HG02885 (cell line): Measurements from ENCODE around the gene CHD2.
"Not testable (repeated sequence)": the region's sequence is repeated elsewhere in the genome, so short reads cannot be mapped to it uniquely, and the experiment has no call there.

Experiments
- ATAC-seq: cut with Tn5 transposase; IDR thresholded peaks from one replicate; pipeline ENCODE4 v1.9.1; 2021; ENCODE audit warnings: mild to moderate bottlenecking; ENCODE audit not compliant: unreplicated experiment, poor library complexity

Gene CHD2

DNA sequence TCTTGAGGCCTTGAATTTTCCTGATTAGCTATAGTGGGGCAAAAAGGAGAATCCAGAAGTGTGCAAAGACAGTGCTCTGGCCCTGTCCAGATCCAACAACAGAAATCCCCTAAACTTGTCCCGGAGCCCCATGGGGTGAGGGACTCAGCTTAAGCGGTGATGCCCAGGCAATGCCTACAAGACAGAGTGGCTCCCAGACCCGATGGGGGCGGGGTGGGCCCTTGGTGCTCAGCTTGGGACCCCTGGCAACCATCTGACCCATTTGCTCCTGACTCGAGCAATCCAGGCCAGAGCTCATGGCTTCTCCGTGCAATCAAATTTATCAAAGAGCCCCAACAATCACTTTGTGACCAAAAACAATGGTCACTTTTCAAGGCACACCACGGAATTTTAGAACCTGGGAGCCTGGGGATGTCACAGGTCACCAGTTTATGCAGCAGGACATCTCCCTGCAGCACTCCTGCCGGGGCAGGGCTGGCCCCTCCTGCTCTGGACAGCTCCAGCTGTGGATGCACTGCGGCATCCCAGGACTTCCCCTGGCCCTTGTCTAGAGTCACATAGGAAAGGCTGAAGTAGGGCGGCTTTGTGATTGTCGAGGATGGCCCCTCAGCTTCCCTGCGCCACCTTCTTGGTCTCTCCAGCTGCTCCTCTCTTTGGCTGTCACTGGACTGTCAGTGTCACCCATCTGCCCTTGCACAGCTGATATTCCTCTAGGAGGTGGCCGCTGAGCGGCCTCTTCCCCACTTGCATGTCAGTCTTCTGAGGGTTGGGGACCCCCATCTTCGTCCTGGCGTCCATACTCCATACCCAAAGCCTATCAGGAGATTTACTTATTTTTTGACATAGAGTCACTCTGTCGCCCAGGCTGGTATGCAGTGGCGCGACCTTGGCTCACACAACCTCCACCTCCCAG lies 160.5 kb downstream of the CHD2 start:
- no peak for ATAC-seq

DNA sequence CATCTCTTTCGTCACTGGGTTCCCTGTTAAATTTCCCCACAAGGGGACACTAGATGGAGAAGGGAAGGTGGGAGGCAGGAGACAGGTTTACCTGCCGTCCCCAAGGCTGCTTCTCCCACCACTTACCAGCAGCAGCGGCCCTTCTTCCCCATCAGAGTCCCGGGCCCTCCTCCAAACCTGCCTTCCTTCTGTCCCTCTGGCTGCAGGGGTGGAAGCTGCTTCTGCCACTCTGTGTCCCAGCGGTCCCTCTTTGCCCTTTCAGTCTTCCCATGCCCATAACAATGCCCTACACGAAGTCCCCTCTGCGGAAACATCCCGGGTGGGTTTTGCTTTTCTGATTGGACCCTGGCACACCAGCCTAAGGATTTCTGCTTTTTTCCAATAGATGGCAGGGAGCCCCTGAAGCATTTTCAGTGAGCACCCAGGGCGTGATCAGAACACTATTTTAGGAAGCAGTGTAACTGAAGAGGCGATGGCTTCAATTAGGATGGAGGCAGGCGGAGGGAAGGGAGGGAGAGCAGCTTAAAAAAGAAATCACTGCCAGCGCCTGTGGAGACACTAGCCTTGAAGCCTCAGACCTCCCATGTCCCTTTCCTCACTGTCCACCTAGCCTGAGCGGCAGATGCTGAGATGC lies 162.6 kb downstream of the CHD2 start:
- ATAC-seq: not testable (repeated sequence)

DNA sequence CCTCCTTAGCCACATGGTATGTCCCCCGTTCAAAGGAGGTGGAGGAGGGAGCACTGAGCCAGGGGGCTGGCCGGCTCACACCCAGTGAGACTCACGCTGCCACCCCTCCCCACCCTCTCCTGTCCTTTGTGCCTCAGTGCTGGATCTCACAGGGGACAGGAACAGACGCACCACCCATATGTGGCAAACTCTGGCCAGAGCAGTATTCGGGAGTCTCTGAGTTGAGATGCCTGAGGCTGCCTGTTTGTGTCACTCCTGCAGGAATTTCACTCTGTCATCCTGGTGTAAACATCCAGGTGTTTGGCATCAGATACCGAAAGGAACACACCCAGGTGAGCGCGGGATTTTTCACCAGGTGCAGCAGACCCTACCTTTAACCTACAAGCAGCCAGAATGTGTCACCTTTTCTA lies 163.1 kb downstream of the CHD2 start:
- no peak for ATAC-seq

DNA sequence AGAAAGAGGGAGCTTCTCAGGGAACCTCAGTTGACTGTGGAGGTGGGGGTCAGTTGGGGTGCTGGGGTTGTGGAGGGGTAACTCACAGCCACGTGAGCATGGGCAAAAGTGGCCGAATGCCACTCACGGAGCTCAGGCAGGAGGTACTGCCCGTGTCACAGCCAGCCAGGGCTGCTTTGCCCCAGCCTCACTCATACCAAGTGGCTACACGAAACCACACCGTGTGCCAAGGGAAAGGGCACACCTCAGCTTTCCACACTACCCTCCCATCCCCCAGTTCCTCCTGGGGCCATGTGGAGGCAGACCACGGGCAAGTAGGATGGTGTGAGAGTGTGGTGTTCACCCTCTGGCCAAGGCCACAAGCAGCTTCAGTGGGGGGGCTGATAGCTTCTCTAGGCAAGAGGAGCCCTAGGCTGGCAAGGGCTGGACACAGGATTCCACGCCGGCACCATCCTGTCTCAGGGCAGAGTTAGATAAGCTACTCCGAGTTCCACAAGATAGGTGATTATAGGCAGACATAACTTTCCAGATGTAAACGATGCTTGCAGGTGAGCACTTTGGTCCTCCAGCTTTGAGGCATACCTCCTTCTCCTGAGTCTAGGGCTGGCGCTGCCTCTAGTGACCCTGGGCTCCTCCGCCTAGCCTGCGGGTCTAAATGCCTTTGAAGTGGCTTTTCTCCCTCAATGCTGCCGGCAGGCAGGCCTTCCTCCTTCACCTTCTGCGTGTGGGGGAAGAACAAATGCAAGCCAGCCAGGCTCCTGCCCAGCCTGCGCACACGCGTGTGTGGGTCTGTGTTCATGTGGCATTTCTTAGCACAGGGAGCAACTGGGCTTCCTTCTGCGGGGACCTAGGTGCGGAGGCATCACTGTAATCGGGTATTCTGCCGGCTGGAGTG lies 163.9 kb downstream of the CHD2 start:
- no peak for ATAC-seq

DNA sequence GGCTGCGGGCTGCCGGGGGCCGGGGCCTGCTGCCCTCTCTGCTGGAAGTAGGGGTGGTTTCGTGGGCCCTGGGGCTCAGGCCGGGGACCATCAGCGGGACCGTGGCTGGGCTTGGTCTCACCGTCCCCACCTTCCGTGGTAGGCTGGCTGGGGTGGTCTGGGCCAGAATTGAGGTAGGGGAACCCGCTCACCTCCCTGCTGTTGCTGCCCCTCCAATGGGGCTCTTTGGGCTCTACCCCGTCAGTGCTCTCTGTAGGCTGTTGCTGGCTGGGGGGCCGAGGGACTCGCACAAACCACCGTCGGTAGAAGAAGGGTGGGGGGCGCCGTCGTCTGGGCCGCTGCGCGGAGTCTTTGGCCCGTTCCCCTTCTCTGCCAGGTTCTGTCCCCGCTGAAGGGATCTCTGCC lies 165.5 kb downstream of the CHD2 start:
- ATAC-seq: no peak

DNA sequence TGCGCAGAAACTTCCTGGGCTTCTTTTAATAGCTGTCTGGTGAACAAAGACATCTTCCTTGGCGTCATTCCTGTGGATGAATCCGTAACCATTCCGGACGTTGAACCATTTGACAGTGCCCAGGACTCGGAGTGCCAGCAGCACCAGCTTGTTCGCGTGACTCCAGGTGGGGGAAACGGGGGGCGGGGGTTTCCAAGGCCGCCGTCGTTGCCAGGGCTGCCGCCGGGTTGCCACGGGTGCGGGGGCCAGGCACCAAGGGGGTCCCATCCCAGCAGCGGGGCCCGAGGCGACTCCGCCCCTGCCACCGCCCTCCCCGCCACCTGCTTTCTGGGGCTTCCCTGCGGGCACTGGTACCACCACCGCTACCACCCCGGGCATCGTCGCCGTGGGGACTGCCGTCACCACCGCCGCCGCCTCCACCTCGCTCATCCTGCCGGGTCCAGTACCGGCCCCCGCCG lies 166.1 kb downstream of the CHD2 start:
- ATAC-seq: no peak

DNA sequence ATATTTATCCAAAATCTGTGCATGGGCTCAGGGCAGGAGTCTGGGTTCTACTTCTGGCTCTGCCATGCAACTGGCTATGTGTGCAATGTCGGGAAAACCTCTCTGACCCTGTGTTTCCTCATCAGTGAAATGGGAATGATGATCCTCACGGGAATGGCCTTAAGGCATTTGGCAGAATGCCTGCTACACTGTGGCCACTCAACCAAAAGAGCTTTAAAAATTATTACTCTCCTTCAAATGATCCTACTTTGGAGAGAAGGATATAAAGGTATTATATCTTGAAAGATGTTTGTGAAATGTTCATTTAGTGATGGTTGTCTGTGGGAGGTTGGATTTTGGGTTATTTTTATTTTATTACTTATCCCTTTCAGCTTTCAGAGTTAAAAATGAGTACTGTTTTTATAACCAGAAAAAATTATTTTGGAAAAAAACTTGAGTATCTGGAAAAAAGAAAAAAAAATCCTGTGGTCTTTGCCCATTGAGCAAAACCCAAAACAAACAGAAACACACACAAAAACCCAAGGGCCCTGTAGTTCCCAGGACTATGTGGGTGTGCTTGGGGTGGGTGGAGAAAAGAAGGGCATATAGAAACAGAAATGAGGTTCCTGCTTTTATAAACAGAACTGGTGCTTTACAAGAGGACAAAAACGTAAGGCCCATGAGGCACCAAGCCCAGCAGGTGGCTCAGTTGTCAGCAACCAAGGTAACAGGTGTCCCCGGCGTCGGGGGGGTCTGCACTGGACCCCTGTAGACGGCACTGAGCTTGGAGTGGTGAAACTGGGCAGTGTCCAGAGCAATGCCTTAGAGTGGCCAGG lies 166.9 kb downstream of the CHD2 start:
- ATAC-seq: no peak

DNA sequence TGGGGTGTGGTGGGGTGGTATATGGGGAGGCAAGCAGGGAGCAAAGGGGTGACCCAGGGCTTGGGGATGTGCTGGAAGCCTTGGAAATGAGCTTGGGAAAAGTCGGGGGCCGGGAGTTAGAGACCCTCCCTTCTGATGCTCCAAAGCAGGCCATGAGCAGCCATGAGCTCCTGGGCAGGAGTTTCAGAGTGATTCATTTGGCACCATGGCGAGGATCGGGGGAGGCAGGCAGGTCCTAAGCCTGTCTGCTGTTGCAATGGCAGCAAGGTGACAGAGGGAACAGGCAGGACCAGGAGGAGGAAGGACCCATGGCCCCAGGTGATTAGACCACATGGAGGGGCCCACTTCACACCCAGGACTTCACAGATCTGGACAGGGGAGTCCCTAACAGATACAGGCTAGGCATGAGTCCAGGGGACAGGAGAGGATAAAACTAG lies 167.5 kb downstream of the CHD2 start:
- no peak for ATAC-seq

DNA sequence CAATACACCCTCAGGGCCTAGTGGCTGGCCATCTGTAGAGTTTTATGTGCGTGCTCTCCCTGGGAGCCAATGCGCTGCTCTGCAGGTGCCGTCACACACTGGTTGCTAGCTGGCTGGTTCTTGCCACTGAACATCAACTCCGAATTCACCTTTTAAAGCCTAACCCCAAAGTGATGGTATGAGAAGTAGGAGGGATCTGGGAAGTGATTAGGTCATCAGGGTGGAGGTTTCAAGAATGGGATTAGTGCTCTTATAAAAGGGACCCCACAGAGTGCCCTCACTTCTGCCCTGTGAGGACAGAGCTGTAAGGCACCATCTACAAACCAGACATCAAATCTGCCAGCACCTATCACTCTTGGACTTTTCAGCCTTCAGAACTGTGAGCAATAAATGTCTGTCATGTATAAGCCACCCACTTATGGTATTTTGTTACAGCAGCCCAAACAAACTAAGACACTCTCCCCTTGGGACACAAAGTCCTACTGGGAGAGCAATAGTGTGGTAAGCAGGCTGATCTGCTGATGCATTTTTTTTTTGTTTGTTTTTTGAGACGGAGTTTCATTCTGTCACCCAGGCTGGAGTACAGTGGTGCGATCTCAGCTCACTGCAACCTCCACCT lies 168.6 kb downstream of the CHD2 start:
- no peak for ATAC-seq

DNA sequence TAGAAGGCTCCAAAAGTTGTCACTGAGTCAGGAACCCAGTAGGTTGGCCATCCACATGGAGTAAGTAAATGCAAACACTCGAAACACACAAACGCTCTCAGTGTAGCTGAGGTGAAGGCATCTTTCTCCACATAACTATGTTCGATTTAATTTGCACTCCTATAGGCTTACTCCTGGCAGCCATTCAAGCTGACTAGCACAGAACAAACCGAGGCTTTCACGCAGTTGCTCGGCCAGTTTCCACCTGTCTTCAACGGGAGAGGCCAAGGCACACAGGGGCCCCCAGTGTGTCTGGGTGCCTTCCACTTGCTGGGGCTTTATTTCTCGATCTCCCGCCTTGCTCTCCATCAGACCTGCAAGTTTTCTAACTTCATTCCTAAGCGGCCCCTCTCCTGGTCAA lies 170.0 kb downstream of the CHD2 start:
- no peak for ATAC-seq

DNA sequence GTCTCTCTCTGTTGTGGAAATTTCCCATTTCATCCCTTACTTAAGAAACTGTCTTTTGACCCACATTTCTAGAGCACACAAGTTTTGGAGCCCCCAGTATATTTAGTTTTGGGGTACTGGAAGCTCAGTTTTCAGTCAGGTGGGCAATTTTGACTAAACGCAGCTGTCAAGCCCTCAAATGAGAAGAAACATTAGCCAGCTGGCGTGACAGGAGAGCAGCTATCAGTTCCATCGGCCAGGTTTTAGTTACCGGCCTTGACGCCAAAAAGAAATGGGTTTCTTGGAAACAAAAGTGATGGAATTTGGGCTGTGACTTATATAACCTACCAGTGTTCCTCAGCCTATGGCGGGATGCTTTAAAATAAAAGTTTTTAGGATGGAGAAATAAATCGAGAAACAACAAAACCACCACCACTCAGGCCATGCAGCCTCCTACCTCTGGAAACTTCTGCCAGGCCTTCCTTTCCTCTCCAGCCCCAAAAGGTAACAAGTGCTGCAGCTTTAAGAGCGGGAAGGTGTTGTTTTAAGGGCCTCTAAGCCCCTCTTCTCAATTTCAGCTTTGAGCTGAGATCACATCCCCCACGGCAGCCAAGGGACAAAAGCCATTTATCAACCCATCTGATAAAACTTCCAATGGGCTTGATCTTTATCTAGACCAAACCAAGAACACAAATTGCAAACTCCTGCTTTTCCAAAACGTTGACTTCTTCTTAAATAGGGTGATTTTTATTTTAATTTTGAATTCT lies 170.6 kb downstream of the CHD2 start:
- no peak for ATAC-seq

DNA sequence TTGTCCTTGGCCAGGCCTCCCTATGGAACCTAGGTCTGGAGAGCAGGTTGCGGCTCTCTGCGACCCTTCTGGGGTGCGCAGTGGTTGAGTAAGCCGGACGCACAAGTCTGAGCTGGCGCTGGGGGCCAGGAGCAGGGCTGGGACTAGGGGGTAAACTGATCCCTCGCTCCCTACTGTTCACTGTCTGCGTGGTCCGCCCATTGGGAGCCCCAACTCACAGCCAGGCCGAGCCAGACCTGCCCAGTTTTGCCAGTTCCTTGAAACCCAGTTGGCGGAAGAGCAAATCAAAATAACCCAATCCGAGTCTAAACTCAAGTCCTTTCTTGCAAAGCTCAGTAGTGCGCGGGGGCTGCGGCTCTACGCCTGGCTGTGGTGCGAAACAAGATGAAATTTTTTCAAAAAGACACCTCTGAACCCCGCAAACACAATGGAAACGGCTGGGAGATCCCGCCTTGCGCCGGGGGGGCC lies 171.4 kb downstream of the CHD2 start:
- ATAC-seq: no peak

DNA sequence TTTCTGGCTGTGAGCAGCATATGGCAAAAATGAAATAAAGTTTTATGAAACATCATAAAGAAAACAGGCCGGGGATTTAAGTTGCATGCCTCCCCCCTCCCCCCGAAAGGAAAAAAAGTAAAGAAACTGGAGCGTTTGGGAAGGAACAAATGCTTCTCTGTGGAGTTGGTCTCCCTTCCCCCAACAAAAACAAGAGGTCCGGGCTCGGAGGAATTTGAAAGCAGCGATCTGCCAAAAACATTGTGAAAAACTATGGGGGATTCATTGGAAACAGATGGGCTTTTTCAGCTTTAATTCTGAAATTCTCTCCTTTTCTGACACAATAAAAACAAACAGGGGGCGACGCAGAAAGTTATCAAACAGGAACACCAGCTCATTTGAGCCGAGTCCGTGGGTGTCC lies 171.9 kb downstream of the CHD2 start:
- ATAC-seq: no peak

DNA sequence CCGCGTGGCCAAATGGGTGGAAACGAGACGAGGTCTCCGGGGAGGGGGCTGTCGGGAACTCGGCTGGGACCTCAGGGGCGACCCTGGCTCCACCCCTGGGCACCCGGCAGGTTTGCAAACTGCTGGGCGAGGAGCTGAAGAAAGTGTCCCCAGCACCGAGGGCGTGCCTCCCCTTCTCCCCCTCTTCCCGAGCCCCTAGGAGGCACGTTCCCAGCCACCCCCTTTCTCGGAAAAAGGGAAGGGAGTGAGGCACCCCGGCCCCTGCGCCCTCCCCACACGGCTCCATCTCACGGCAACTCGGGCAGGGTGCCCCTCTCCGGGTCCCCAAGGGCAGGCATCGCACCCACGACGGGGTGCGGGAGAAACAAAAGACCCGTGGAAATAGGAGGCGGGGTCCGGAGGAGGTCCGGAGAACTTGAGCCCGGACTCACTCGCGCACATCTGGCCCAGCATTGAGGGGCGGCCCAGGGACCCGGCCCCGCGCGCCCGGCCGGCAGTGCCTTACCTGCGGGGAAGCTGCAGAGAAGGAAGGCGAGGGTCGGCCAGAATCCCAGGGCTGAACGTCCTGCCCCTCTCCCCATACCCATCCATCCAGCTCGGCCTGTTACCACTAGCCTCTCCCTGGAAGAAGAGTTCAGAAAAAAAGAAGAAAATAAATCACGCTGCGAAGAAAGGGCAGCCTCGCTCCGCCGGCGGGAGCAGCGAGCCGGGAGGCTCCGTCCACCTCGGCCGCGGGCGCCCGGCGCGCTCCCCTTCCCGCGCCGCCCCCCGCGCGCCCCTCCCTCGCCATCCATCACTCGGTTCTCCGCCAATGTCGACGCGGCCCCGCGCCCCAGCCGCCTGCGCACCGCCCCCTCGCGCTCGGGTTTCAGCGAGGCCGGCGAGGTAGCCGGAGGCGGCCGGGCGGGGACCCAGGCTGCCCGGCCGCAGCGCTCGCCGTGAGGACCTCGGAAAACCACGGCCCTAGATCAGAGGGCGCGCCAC lies 172.6 kb downstream of the CHD2 start:
- no peak for ATAC-seq

DNA sequence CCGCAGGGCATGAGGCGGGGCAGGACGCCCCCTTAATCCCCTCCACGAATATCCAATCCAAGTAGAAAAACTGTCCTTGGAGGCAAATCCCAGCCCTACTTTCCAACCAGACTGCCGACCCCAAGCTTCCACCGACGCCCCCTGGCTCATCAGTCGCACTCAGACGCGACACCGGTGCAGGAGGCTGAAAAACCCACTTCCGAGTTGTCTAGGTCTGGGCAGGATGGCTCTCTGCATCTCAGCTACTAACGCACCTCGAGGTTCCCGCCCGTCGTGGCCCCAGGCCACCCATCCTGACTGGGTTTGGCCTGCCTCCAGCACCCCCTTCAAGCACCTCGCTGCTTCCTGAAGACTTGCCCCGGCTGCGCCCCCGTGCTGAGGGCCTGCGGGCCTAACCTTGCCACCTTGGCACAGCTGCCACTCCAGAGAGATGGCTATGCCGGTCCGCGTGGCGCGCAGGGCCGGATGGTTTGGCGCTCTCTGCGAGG lies 173.4 kb downstream of the CHD2 start:
- no peak for ATAC-seq

DNA sequence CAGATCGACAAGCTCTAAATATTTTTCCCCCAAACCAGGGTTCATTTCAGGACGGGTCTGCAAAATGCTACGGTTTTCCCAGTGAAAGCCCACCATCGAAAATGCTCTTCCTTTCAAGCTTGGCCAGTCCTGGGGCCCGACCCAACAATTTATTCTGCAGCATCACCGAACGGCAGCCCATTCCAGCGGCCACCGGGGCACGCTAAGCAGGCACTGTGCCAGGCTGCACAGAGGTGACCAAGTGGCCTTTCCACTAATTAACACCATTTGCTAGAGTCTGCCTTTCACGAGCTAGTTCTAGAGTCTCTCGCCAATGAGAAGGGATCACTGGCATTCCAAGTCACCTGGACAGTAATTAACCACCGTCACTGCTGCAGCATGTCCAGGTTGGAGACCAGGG lies 174.5 kb downstream of the CHD2 start:
- ATAC-seq: no peak

DNA sequence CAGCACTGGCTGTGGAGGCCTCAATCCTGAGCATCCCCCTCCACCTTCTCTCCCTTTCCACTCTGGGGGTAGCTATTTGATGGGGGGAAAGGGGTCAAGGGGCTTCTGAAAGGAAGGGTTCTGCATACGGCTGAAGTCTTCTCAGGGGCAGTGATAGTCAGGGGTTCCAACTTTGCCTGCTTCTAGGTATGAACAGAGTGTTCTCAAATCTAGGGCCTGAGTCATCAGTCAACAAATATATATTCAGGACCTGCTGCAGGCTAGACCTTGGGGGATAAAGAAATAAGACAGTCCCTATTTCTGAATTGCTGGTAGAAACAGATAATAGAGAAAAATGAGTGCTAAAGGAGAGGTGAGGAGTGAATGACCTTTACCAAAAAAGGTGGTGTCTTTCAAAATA lies 176.1 kb downstream of the CHD2 start:
- ATAC-seq: no peak
